HG03521 (cell line): Measurements from ENCODE around the gene MEIOSIN.
"Not testable (repeated sequence)": the region's sequence is repeated elsewhere in the genome, so short reads cannot be mapped to it uniquely, and the experiment has no call there.

ENCODE experiments used
- ATAC-seq: cut with Tn5 transposase; IDR thresholded peaks from one replicate; pipeline ENCODE4 v1.9.1; 2021; ENCODE audit warnings: mild to moderate bottlenecking, moderate library complexity; ENCODE audit not compliant: unreplicated experiment

MEIOSIN gene

GRCh38 chr19:45717983-45718650 is 15.1 kb upstream of the MEIOSIN start:
- ATAC-seq = no peak

- not testable (repeated sequence) for ATAC-seq
These were observed 13.2 kb upstream of the MEIOSIN start for GRCh38 chr19:45720065-45720464.

GRCh38 chr19:45728683-45729082 is 4.6 kb upstream of the MEIOSIN start:
- not testable (repeated sequence) for ATAC-seq

GRCh38 chr19:45729800-45730290 is 3.4 kb upstream of the MEIOSIN start:
- no peak for ATAC-seq

- ATAC-seq = peak; percentile 93
These were observed 2.6 kb upstream of the MEIOSIN start, which contains the start of gene FBXO46 for GRCh38 chr19:45730368-45731288. Gene FBXO46 (minus strand): TSS chr19:45730896. CDS start chr19:45713495, 17,401 bp downstream.

- ATAC-seq = no peak
These were observed 6.5 kb downstream of the MEIOSIN start for GRCh38 chr19:45739498-45740439.

DNA sequence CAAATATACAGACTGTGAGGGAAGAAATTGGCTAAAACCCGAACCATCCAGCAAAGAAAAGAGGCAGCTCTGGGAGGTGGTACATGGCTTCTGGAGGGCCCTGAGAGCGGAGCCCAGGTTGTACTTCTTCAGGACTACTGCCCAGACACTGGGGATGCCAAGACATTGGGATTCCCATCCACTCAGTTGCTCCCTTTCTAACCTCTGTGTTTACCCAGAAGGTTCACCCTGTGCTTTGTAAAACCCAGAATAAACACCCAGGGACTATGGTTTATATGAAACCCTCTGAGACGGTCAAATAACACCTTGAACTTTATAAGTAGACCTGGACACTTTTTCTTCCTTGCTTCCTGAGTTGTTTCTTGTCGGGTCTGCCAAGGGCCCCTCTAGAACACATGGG is 9.7 kb downstream of the MEIOSIN start:
- no peak for ATAC-seq

- no peak for ATAC-seq
These were observed 12.4 kb downstream of the MEIOSIN start for GRCh38 chr19:45745606-45746005.

GRCh38 chr19:45746866-45747265 is 13.6 kb downstream of the MEIOSIN start:
- ATAC-seq = no peak

DNA sequence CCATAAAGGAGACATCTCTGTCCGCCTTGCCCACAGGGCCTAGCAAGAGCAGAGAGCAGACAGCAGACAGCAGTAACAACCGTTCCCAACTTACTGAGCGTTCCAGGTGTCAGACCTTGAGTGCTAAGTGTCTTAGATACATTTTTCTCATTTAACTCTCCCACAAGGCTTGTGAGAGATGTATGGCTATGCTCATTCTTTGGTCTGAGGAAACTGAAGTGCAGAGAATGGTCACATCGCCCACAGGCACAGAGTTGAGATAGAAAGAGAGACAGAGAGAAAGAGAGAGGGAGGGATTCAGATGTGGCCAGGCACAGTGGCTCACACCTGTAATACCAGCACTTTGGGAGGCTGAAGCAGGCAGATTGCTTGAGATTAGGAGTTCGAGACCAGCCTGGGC is 14.3 kb downstream of the MEIOSIN start:
- ATAC-seq = no peak

GRCh38 chr19:45751483-45751882 is 18.2 kb downstream of the MEIOSIN start:
- ATAC-seq = not testable (repeated sequence)

GRCh38 chr19:45752639-45753038 is 19.4 kb downstream of the MEIOSIN start:
- ATAC-seq = no peak

DNA sequence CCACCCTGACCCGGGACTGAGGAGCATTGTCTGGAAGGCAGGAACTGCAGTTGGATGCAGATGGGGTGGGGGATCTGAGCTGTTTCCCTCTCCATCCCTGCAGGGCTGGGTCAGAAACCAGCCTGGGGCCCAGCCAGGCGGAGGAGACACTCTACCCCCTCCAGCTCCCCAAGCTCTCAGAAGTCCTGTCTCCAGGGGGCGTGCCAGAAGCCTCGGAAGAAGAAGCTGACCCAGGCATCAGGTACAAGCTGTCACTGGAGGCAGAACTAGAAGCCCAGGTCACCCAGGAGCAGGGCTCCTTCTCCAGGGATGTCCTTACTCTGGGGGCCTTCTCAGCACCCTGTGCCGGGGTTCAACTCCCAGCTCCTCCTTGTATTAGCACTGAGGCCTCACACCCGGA is 20.3 kb downstream of the MEIOSIN start:
- no peak for ATAC-seq

DNA sequence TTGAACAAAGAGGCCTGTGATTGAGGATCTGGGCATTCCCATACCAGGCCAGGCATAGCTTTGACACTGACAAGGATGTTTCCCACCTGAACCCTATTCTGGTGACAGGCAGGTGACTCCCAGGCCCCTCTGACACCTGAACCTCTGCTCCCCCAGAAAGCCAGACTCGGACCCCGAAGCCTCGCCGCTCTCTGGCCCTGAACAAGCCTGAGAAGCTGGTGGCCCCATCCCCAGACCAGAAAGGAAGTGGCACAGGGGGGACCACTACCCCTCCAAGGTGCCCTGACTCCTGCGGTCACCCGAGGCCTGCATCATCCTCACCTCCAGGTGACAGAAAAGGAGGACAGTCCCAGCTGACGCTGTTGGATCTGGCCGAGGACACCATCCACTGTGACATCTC is 21.1 kb downstream of the MEIOSIN start:
- ATAC-seq = no peak

DNA sequence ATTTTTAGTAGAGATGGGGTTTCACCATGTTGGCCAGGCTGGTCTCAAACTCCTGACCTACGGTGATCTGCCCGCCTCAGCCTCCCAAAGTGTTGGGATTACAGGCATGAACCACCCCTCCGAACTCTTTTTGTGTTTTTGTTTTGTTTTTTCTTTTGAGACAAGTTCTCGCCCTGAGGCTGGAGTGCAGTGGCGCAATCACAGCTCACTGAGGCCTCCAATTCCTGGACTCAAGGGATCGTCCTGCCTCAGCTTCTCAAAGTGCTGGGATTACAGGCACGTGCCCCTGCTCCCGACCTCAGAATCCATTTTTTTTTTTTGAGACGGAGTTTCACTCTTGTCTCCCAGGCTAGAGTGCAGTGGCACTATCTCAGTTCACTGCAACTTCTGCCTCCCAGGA is 24.5 kb downstream of the MEIOSIN start:
- ATAC-seq = no peak

DNA sequence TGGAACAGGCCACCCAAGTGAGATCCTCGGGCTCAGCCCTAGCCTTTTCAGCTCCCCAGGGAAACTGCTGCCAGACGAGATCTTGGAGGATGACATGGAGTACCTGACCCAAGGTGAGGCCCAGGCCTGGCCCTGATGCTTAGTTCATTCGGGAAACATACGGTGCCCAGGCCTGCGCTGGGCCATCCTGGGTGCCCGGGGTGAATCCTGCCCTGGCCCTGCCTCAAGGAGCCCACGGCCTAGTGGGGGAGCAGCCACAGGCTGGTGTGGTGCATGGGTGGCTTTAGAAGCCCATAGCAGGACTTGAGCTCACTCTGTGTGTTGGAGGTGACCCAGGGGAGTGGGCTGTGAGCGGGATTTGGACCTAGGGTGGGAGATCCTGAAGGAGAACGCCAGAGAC is 25.7 kb downstream of the MEIOSIN start:
- no peak for ATAC-seq

GRCh38 chr19:45761714-45762113 is 28.5 kb downstream of the MEIOSIN start:
- no peak for ATAC-seq

DNA sequence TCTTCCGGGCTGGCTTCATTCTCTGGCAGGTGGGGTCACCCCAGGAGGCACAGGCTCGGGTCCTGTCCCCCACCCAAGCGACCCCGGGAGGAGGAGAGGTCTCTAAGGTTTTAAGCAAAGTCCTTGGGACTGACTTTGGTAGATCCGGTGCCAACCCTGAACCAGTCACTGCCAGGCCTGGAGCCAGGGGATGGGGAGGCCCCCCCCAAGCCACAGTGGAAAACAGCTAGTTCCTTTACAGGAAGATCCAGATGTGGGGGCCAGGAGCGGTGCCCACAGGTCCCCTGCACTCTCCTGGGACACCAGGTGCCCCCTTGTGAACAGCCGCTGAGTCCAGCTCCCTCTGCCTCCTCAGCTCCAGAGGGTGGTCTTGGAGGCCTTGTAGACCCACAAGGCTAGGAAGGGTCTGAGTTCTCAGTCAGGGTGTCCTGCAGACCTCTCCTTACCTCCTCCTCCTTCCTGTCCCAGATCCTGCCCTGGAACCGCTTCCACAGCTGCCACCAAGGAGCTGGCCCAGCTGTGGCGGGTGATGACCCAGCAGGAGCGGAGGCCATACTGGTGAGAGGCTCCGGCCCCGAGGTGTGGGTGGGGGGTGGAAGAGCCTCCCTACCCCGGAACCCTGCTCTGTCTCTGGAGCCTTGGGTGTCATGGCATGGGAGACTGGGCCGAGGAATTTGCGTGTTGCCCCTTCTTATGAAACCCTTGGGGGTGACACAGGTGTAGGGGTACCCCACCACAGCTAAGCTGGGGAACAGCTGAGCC is 29.8 kb downstream of the MEIOSIN start:
- ATAC-seq = no peak

DNA sequence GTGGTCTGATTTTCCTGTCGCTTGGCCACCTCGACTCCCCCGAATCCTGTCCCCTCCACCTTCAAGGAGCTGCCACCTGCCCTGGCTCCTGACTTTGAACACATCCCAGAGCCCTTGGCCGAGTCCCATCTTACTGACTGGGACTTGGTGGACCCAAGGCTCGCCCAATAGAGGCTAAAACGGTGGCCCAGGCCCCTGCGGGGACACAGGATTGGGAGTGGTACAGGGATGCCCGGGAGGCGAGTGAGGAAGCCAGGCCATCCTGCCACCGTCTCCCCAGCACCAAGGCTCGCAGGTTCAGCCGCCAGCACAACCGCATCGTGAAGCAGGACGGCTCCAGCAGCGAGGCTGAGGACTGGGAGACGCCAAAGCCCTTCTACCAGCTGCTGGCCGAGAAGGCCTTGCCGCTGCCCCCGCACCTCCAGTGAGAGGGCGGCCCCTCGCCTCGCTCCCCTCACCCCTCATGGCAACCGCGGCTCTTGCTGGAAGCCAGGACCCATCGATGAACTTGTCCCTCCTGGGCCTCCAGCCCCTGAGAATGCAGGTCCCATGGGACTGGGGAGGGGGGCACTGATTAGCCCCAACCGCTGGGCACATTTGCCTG is 30.6 kb downstream of the MEIOSIN start:
- ATAC-seq = no peak

DNA sequence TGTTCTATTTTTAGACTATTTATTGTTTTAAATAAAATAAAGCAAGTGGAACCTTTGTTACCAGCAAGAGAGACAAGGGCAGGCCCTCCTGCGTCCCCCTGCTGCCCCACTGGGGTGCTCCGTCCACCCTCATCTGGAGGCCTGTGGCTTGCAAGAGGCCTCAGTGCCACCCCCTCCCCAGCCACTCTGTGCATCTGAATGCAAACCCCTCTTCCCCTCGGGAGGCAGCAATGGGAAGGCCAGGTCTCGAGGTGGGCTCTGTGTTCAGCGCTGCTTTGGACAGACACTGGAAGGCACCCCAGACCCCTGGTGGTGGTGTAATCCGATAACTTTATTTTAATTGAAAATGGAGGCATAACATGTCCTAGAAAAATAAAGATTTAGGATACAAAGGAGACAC is 31.2 kb downstream of the MEIOSIN start:
- no peak for ATAC-seq
